ENCODE measurements around the gene MTRF1L. TPM values are rescaled to one million over a fixed set of nuclear protein-coding genes. Genes with fewer than 3 reads are reported as not detected.
"Not testable (repeated sequence)": the region's sequence is repeated elsewhere in the genome, so short reads cannot be mapped to it uniquely, and the experiment has no call there.

MTRF1L gene
- total RNA-seq, 1 donor from 2014 or later, result 42.2 TPM

DNA sequence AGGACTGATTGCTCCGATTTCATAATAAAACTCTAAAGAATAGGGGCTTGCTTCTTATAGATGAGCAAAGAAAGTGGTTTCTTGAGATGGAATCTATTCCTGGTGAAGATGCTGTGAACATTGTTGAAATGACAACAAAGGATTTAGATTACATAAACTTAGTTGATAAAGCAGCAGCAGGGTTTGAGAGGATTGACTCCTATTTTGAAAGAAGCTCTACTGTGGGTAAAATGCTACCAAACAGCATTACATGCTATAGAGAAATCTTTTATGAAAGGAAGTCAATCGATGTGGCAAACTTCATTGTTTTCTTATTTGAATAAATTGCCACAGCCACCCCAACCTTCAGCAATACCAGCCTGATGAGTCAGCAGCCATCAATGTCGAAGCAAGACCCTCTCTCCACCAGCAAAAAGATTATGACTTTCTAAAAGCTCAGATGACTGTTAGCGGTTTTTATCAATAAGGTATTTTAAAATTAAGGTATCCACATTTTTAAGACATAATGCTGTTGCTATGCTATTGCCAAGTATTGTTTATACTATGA is 12.7 kb upstream of the MTRF1L start:
- DNase-seq (ENCODE audit: low spot score), result no peak
- no peak overlapping the region for H3K27ac Mint-ChIP-seq (ENCODE audit: unreplicated experiment)
- peaks cover 10% of the 10 kb centered on the region for H3K4me1 Mint-ChIP-seq (ENCODE audit: unreplicated experiment)
- TF ChIP-seq, protein P1, sequence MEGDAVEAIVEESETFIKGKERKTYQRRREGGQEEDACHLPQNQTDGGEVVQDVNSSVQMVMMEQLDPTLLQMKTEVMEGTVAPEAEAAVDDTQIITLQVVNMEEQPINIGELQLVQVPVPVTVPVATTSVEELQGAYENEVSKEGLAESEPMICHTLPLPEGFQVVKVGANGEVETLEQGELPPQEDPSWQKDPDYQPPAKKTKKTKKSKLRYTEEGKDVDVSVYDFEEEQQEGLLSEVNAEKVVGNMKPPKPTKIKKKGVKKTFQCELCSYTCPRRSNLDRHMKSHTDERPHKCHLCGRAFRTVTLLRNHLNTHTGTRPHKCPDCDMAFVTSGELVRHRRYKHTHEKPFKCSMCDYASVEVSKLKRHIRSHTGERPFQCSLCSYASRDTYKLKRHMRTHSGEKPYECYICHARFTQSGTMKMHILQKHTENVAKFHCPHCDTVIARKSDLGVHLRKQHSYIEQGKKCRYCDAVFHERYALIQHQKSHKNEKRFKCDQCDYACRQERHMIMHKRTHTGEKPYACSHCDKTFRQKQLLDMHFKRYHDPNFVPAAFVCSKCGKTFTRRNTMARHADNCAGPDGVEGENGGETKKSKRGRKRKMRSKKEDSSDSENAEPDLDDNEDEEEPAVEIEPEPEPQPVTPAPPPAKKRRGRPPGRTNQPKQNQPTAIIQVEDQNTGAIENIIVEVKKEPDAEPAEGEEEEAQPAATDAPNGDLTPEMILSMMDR (IDR thresholded peaks at IDR 0.05; ENCODE audit: unreplicated experiment), result no peak
- H3K4me3 Mint-ChIP-seq (ENCODE audit: unreplicated experiment), result no peak overlapping the region
- H3K27me3 Mint-ChIP-seq (ENCODE audit: unreplicated experiment), result no peaks in the 10 kb centered on the region
- H3K9me3 Mint-ChIP-seq (ENCODE audit: unreplicated experiment), result no peaks in the 10 kb centered on the region
- peaks cover 5% of the 10 kb centered on the region for H3K36me3 Mint-ChIP-seq (ENCODE audit: low read depth, unreplicated experiment)

DNA sequence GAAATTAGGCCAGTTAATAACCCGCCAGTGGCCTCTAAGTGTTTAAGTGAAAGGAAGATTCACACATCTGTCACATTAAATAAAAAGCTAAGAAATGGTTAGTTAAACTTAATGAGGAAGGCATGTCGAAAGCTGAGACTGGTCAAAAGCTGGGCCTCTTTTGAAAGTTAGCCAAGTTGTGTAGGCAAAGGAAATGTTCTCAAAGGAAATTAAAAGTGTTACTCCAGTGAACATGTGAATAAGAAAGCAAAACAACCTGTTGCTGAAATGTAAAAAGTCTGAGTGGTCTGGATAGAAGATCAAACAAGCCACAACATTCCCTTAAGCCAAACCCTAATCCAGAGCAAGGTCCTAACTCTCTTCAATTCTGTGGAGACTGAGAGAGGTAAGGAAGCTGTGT is 10.9 kb upstream of the MTRF1L start:
- no peaks in the 10 kb centered on the region for H3K27me3 Mint-ChIP-seq (ENCODE audit: unreplicated experiment)
- H3K9me3 Mint-ChIP-seq (ENCODE audit: unreplicated experiment), result no peaks in the 10 kb centered on the region
- TF ChIP-seq, protein P1 (IDR thresholded peaks at IDR 0.05; ENCODE audit: unreplicated experiment), result no peak
- no peak for DNase-seq (ENCODE audit: low spot score)
- H3K27ac Mint-ChIP-seq (ENCODE audit: unreplicated experiment), result no peak overlapping the region
- peaks cover 10% of the 10 kb centered on the region for H3K4me1 Mint-ChIP-seq (ENCODE audit: unreplicated experiment)
- H3K4me3 Mint-ChIP-seq (ENCODE audit: unreplicated experiment), result no peak overlapping the region
- no peaks in the 10 kb centered on the region for H3K36me3 Mint-ChIP-seq (ENCODE audit: low read depth, unreplicated experiment)

DNA sequence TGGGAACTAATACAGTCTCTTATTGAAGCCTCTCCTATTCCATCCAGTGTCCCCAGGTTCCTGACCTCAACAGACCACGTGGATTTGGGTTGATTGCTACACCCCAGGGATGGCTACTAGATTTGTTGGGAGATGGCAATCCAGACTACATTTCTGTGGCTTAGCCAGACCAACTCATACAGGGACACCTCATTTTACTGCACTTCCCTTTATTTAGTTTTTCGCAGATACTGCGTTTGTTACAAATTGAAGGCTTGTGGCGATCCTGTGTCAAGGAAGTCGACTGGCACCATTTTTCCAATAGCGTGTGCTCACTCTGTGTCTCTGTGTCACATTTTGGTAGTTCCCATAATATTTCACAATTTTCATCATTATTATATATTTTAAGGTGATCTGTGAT is 10.3 kb upstream of the MTRF1L start:
- no peak overlapping the region for H3K27ac Mint-ChIP-seq (ENCODE audit: unreplicated experiment)
- no peaks in the 10 kb centered on the region for H3K27me3 Mint-ChIP-seq (ENCODE audit: unreplicated experiment)
- TF ChIP-seq, protein P1 (IDR thresholded peaks at IDR 0.05; ENCODE audit: unreplicated experiment), result no peak
- peaks cover 10% of the 10 kb centered on the region for H3K4me1 Mint-ChIP-seq (ENCODE audit: unreplicated experiment)
- H3K4me3 Mint-ChIP-seq (ENCODE audit: unreplicated experiment), result no peak overlapping the region
- H3K36me3 Mint-ChIP-seq (ENCODE audit: low read depth, unreplicated experiment), result no peaks in the 10 kb centered on the region
- no peaks in the 10 kb centered on the region for H3K9me3 Mint-ChIP-seq (ENCODE audit: unreplicated experiment)
- DNase-seq (ENCODE audit: low spot score), result no peak

DNA sequence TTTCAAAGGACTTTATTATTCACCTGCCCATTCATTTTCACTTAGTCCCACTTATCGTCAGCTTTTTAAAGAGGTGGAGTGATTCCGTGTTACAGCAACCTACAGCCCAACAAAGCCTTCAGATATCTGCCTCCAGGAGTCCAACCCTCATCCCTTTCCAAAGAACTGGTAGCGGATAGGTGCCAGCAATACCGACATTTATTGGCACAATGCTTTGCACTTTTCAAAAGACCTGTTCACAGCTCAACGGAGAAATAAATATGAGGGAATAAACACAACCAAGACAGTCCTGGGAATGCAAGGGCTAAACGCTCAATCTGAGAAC is 819 bp upstream of the MTRF1L start:
- Mint-ChIP-seq H3K27me3 (ENCODE audit: unreplicated experiment) (peaks cover 11% of the 10 kb centered on the region), H3K36me3 (ENCODE audit: low read depth, unreplicated experiment) (peaks cover 8% of the 10 kb centered on the region), H3K9me3 (ENCODE audit: unreplicated experiment) (no peaks in the 10 kb centered on the region), H3K4me3 (ENCODE audit: unreplicated experiment) (peak overlapping the region; percentile 95), H3K4me1 (ENCODE audit: unreplicated experiment) (peaks cover 26% of the 10 kb centered on the region), H3K27ac (ENCODE audit: unreplicated experiment) (peak overlapping the region; percentile 98)
- TF ChIP-seq, protein P1 (IDR thresholded peaks at IDR 0.05; ENCODE audit: unreplicated experiment), result no peak
- DNase-seq (ENCODE audit: low spot score), result peak; percentile 10

DNA sequence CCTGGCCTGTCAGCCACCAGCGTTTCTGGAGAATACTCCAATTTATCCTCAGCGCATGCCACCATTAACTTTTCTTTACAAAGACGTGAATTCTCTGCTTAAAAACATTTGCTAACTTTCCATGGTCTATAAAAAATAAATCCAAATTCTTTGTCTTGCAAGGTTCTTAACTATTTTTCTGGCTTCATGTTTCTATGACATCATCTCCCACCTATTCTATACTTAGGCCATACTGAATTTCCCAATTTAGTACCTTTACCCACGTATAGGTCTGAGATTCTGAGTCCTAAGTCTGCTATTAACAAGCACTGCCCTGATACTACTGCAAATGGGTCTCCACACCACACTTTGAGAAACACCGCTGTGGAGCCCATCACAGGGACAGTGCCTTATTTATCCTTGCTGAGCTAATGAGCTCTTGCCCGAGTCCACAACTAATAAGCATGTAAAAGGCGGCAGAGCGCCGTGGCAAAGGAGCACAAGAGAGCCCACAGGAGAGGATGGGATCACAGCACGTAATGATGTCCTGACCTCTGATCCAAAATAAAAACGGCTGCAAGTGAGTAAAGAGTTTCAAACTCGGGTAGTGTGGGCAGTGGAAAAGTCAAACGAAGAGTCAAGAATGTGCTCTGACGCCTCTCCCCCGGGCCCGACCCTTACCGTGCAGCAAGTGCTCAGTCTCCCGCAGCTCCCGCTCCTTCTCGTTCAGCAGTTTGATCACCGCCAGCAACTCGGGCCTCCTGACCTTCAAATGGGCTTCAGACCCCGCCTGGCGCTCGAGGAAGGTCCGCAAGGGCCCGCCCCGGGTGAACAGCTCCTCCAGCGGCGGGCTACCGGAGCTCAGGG is 519 bp downstream of the MTRF1L start:
- H3K4me1 Mint-ChIP-seq (ENCODE audit: unreplicated experiment), result peaks cover 29% of the 10 kb centered on the region
- peak overlapping the region; percentile 95 for H3K4me3 Mint-ChIP-seq (ENCODE audit: unreplicated experiment)
- no peak for DNase-seq (ENCODE audit: low spot score)

DNA sequence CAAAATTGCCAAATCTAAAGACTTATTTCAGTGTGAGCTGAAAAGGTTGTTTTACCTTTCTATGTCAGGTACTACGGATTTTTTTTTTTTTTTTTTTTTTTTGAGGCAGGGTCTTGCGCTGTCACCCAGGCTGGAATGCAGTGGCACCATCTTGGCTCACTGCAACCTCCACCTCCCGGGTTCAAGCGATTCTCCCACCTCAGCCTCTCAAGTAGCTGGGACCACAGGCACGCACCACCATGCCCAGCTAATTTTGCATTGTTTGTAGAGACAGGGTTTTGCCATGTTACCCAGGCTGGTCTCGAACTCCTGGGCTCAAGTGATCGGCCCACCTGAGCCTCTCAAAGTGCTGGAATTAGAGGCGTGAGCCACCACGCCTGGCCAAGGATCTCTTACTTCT is 1.7 kb downstream of the MTRF1L start:
- Mint-ChIP-seq H3K36me3 (ENCODE audit: low read depth, unreplicated experiment) (peaks cover 17% of the 10 kb centered on the region), H3K27me3 (ENCODE audit: unreplicated experiment) (peaks cover 11% of the 10 kb centered on the region), H3K4me3 (ENCODE audit: unreplicated experiment) (peak overlapping the region; percentile 95), H3K4me1 (ENCODE audit: unreplicated experiment) (peaks cover 34% of the 10 kb centered on the region), H3K27ac (ENCODE audit: unreplicated experiment) (peak overlapping the region; percentile 33)
- H3K9me3 Mint-ChIP-seq (ENCODE audit: unreplicated experiment); DNase-seq (ENCODE audit: low spot score): not testable (repeated sequence)

More for the DNA sequence above, 519 bp downstream of the MTRF1L start:
- Mint-ChIP-seq H3K27me3 (ENCODE audit: unreplicated experiment) (peaks cover 11% of the 10 kb centered on the region), H3K27ac (ENCODE audit: unreplicated experiment) (peak overlapping the region; percentile 96), H3K36me3 (ENCODE audit: low read depth, unreplicated experiment) (peaks cover 11% of the 10 kb centered on the region), H3K9me3 (ENCODE audit: unreplicated experiment) (no peaks in the 10 kb centered on the region)
- TF ChIP-seq, protein P1 (IDR thresholded peaks at IDR 0.05; ENCODE audit: unreplicated experiment), result no peak
